8988T (cell line): ENCODE measurements around the gene UTY.

Experiments used
- DNase-seq: peaks from one replicate; pipeline ENCODE4 v3.0.0; 2011

The UTY gene

GRCh38 chrY:13398876-13399275 lies 81.0 kb downstream of the UTY start:
- no peak for DNase-seq

GRCh38 chrY:13381110-13381683 lies 98.6 kb downstream of the UTY start:
- DNase-seq, result no peak

- DNase-seq, result no peak
Observed at GRCh38 chrY:13370868-13371800, 108.7 kb downstream of the UTY start.

GRCh38 chrY:13370245-13370644 lies 109.6 kb downstream of the UTY start:
- DNase-seq, result no peak

- DNase-seq, result no peak
Observed at GRCh38 chrY:13368513-13368845, 111.4 kb downstream of the UTY start.

GRCh38 chrY:13363641-13364040 lies 116.2 kb downstream of the UTY start:
- DNase-seq, result no peak

GRCh38 chrY:13362662-13363061 lies 117.2 kb downstream of the UTY start:
- DNase-seq, result no peak

GRCh38 chrY:13361656-13362636 lies 117.9 kb downstream of the UTY start:
- DNase-seq, result no peak

GRCh38 chrY:13351443-13351842 lies 128.4 kb downstream of the UTY start:
- DNase-seq, result no peak

GRCh38 chrY:13347106-13347505 lies 132.7 kb downstream of the UTY start:
- no peak for DNase-seq

- DNase-seq, result no peak
Observed at GRCh38 chrY:13345549-13345948, 134.3 kb downstream of the UTY start.

GRCh38 chrY:13343307-13343946 lies 136.4 kb downstream of the UTY start:
- no peak for DNase-seq

GRCh38 chrY:13339939-13340338 lies 139.9 kb downstream of the UTY start:
- DNase-seq, result no peak

- DNase-seq, result no peak
Observed at GRCh38 chrY:13339381-13339780, 140.5 kb downstream of the UTY start.

- DNase-seq, result no peak
Observed at GRCh38 chrY:13338711-13339110, 141.1 kb downstream of the UTY start.

GRCh38 chrY:13337934-13338333 lies 141.9 kb downstream of the UTY start:
- no peak for DNase-seq

GRCh38 chrY:13333791-13334190 lies 146.0 kb downstream of the UTY start:
- no peak for DNase-seq

GRCh38 chrY:13330651-13331050 lies 149.2 kb downstream of the UTY start:
- DNase-seq, result no peak

GRCh38 chrY:13312966-13313365 lies 166.9 kb downstream of the UTY start:
- no peak for DNase-seq

- no peak for DNase-seq
Observed at GRCh38 chrY:13307959-13308358, 171.9 kb downstream of the UTY start.

GRCh38 chrY:13300795-13301194 lies 179.0 kb downstream of the UTY start:
- DNase-seq, result no peak

- DNase-seq, result no peak
Observed at GRCh38 chrY:13299411-13299810, 180.4 kb downstream of the UTY start.
